ENCODE results near the gene RBMS3.

GRCh38 chr3:29486096-29486495, 205.2 kb downstream of the RBMS3 start:
- TF ChIP-seq CTCF (IDR thresholded peaks at IDR 0.05), result no peak
- no peak for TF ChIP-seq POLR2AphosphoS5 (IDR thresholded peaks at IDR 0.05; ENCODE audit: insufficient read depth in 1 of 2, low read depth in 1 of 2)
- no peak for TF ChIP-seq POLR2A (IDR thresholded peaks at IDR 0.05)

All from vagina (tissue), 2 donors.